ENCODE data around the gene TRIM10.

GRCh38 chr6:30113003-30113759 lies 47.8 kb downstream of the TRIM10 start, which contains the start of gene TRIM31:
- TF ChIP-seq POLR2AphosphoS5 (IDR thresholded peaks at IDR 0.05) (no peak), CTCF (IDR thresholded peaks at IDR 0.05) (no peak), POLR2A (IDR thresholded peaks at IDR 0.05) (no peak), EP300 (IDR thresholded peaks at IDR 0.05) (no peak)

Data from gastroesophageal sphincter (tissue), 3 donors.